Testis (tissue), 3 donors: ENCODE measurements around the gene ZNF839. TPM values are rescaled to one million over a fixed set of nuclear protein-coding genes. Genes with fewer than 3 reads are reported as not detected.

ENCODE experiments used
- DNase-seq: peaks from one replicate; pipeline ENCODE4 v3.0.0-alpha.2; 2019
- H3K27ac ChIP-seq, 2 donors: fragments of 200-600 bp; sonication (generic); one replicate each; pipeline ENCODE4 v1.5.1; 2019
- H3K27me3 ChIP-seq: fragments of 200-600 bp; sonication (generic); one replicate; pipeline ENCODE4 v1.5.1; 2019
- H3K36me3 ChIP-seq: fragments of 200-600 bp; sonication (generic); one replicate; pipeline ENCODE4 v1.5.1; 2017; ENCODE audit warnings: low read depth; ENCODE audit errors: missing control alignments
- H3K4me1 ChIP-seq: fragments of 200-600 bp; sonication (generic); one replicate; pipeline ENCODE4 v1.5.1; 2019
- H3K4me3 ChIP-seq, 2 donors: fragments of 200-600 bp; sonication (generic); one replicate each; pipeline ENCODE4 v1.5.1; 2017 to 2019
- H3K9me3 ChIP-seq: fragments of 200-600 bp; sonication (generic); one replicate; pipeline ENCODE4 v1.5.1; 2017
- CTCF ChIP-seq, 3 experiments: fragments of 450-650 bp in 2 of 3; fragments of 200-600 bp in 1 of 3; sonication (generic) in 1 of 3; IDR thresholded peaks; one replicate each; pipeline ENCODE4 v1.5.1; 2016 to 2019; ENCODE audit warnings: antibody characterized with exemption in 3 of 3, mild to moderate bottlenecking in 2 of 3, moderate library complexity in 1 of 3
- POLR2A ChIP-seq: fragments of 450-650 bp; IDR thresholded peaks from one replicate; pipeline ENCODE4 v1.6.1; 2017; ENCODE audit warnings: antibody characterized with exemption, mild to moderate bottlenecking, moderate library complexity
- WGBS, 2 donors: methylation state at CpG; one replicate each; pipeline ENCODE4 v1.1.5; 2018; 5-methylcytosine and 5-hydroxymethylcytosine counted together
- intact Hi-C: fragments of 100-400 bp; cut with DNase I; formaldehyde crosslinking; loops from one replicate; pipeline ENCODE4 v1.15.1; 2023; ENCODE audit warnings: low total_unique reads
- polyA plus RNA-seq: library from polyadenylated mRNA; stranded (reverse); fragments of 350-450 nt; fragmentation: Illumina TruSeq; extraction: RNeasy Lipid Tissue Mini Kit (QIAGEN cat#74804); gene quantifications from one replicate; pipeline ENCODE4 v1.2.3, GENCODE V29; 2014; ENCODE audit warnings: low read depth, low replicate concordance; ENCODE audit not compliant: insufficient read depth
- total RNA-seq, 2 donors: library from RNA; depleted of rRNA; stranded (reverse); fragments of >200 nt; gene quantifications; one replicate each; pipeline ENCODE4 v1.2.3, GENCODE V29; 2016

Gene ZNF839
- total and polyA plus RNA-seq, 3 donors from 2014 or later, result 41.4 to 59.0 (median 55.4) TPM

- no peak for DNase-seq
- 78 to 87% methylated on average over 3 to 4 of the region's 4 CpGs for WGBS, 2 donors
- no peaks in the 10 kb centered on the region for H3K27me3 ChIP-seq
Observed at GRCh38 chr14:102371361-102371760, 51.8 kb downstream of the ZNF839 start.

GRCh38 chr14:102373110-102373509 is 53.6 kb downstream of the ZNF839 start:
- no peak overlapping the region for H3K4me3 ChIP-seq
- peaks cover 6% of the 10 kb centered on the region for H3K4me1 ChIP-seq
- 89 to 90% methylated on average over 3 of the region's 3 CpGs for WGBS, 2 donors
- no peak for DNase-seq
- TF ChIP-seq CTCF (IDR thresholded peaks at IDR 0.05) (no peak), POLR2A (no peak)
- no peaks in the 10 kb centered on the region for H3K9me3 ChIP-seq
- no peak overlapping the region for H3K27ac ChIP-seq
- H3K36me3 ChIP-seq, result no peaks in the 10 kb centered on the region
- intact Hi-C loops, result no loop called here
- no peaks in the 10 kb centered on the region for H3K27me3 ChIP-seq

More at GRCh38 chr14:102371361-102371760, 51.8 kb downstream of the ZNF839 start:
- Histone ChIP-seq H3K4me3 (no peak overlapping the region), H3K4me1 (peaks cover 6% of the 10 kb centered on the region), H3K36me3 (no peaks in the 10 kb centered on the region), H3K9me3 (no peaks in the 10 kb centered on the region), H3K27ac (no peak overlapping the region)
- intact Hi-C loops, result no loop called here
- TF ChIP-seq POLR2A (no peak), CTCF (IDR thresholded peaks at IDR 0.05) (no peak)

GRCh38 chr14:102374264-102374663 is 54.7 kb downstream of the ZNF839 start:
- H3K9me3 ChIP-seq, result no peaks in the 10 kb centered on the region
- intact Hi-C loops, result no loop called here
- 81 to 93% methylated on average over 2 of the region's 2 CpGs for WGBS, 2 donors
- no peak overlapping the region for H3K27ac ChIP-seq
- TF ChIP-seq POLR2A (no peak), CTCF (IDR thresholded peaks at IDR 0.05) (no peak)
- no peak for DNase-seq
- H3K27me3 ChIP-seq, result no peaks in the 10 kb centered on the region
- H3K4me1 ChIP-seq, result peaks cover 6% of the 10 kb centered on the region
- H3K36me3 ChIP-seq, result no peaks in the 10 kb centered on the region
- no peak overlapping the region for H3K4me3 ChIP-seq

GRCh38 chr14:102375119-102375518 is 55.6 kb downstream of the ZNF839 start:
- Histone ChIP-seq H3K9me3 (no peaks in the 10 kb centered on the region), H3K27me3 (no peaks in the 10 kb centered on the region), H3K4me1 (peaks cover 5% of the 10 kb centered on the region), H3K27ac (no peak overlapping the region), H3K4me3 (no peak overlapping the region), H3K36me3 (no peaks in the 10 kb centered on the region)
- TF ChIP-seq POLR2A (no peak), CTCF (IDR thresholded peaks at IDR 0.05) (no peak)
- no peak for DNase-seq
- 95 to 97% methylated on average over 5 of the region's 5 CpGs for WGBS, 2 donors
- intact Hi-C loops, result no loop called here

GRCh38 chr14:102377696-102378095 is 58.1 kb downstream of the ZNF839 start:
- no peak overlapping the region for H3K4me3 ChIP-seq
- intact Hi-C loops, result no loop called here
- no peaks in the 10 kb centered on the region for H3K27me3 ChIP-seq
- DNase-seq, result no peak
- TF ChIP-seq POLR2A (no peak), CTCF (IDR thresholded peaks at IDR 0.05) (no peak)
- no peak overlapping the region for H3K27ac ChIP-seq
- no peaks in the 10 kb centered on the region for H3K4me1 ChIP-seq
- no peaks in the 10 kb centered on the region for H3K36me3 ChIP-seq
- no peaks in the 10 kb centered on the region for H3K9me3 ChIP-seq
